Measurements from ENCODE around the gene SKI. TPM values are rescaled to one million over a fixed set of nuclear protein-coding genes. Genes with fewer than 3 reads are reported as not detected.

SKI gene
- total and polyA plus RNA-seq, 2 experiments from 2014 or later: 5.1 to 21.9 TPM

- 98% methylated on average over 36 of the region's 41 CpGs for WGBS (ENCODE audit: low lambda C conversion rate, missing lambda C conversion rate)
- H3K36me3 ChIP-seq (replicated peaks; ENCODE audit: insufficient read depth, low read depth): no peaks in the 10 kb centered on the region
- H3K9me2 ChIP-seq (replicated peaks; ENCODE audit: insufficient read depth): no peaks in the 10 kb centered on the region
- H3K9me3 ChIP-seq (ENCODE audit: low read depth): no peaks in the 10 kb centered on the region
- no peak overlapping the region for H3K4me3 ChIP-seq
- H3K79me2 ChIP-seq: peaks cover 17% of the 10 kb centered on the region
- no peak for DNase-seq (ENCODE audit: low spot score)
- H3K27ac ChIP-seq: no peak overlapping the region
- peaks cover 16% of the 10 kb centered on the region for H3K4me1 ChIP-seq (ENCODE audit: insufficient read depth)
- H3K27me3 ChIP-seq: no peaks in the 10 kb centered on the region
- H4K20me1 ChIP-seq (ENCODE audit: insufficient read depth, poor library complexity, severe bottlenecking): peaks cover 4% of the 10 kb centered on the region
- no peak overlapping the region for H2AFZ ChIP-seq
- TF ChIP-seq EZH2phosphoT487 (IDR thresholded peaks at IDR 0.05; ENCODE audit: low read depth, severe bottlenecking, unreplicated experiment) (no peak), CTCF (IDR thresholded peaks at IDR 0.05; ENCODE audit: poor library complexity) (no peak), EZH2 (IDR thresholded peaks at IDR 0.05; ENCODE audit: borderline replicate concordance) (no peak)
- H3K4me2 ChIP-seq: no peak overlapping the region
Observed at GRCh38 chr1:2307064-2307605, 79.0 kb downstream of the SKI start.

- Histone ChIP-seq H3K4me2 (no peak overlapping the region), H3K27ac (no peak overlapping the region), H3K9me2 (replicated peaks; ENCODE audit: insufficient read depth) (no peaks in the 10 kb centered on the region), H2AFZ (no peak overlapping the region), H3K79me2 (peaks cover 9% of the 10 kb centered on the region), H3K36me3 (replicated peaks; ENCODE audit: insufficient read depth, low read depth) (no peaks in the 10 kb centered on the region), H4K20me1 (ENCODE audit: insufficient read depth, poor library complexity, severe bottlenecking) (no peaks in the 10 kb centered on the region), H3K27me3 (no peaks in the 10 kb centered on the region), H3K4me1 (ENCODE audit: insufficient read depth) (peaks cover 17% of the 10 kb centered on the region), H3K4me3 (no peak overlapping the region), H3K9me3 (ENCODE audit: low read depth) (no peaks in the 10 kb centered on the region)
- no peak for TF ChIP-seq EZH2phosphoT487 (IDR thresholded peaks at IDR 0.05; ENCODE audit: low read depth, severe bottlenecking, unreplicated experiment)
- no peak for TF ChIP-seq EZH2 (IDR thresholded peaks at IDR 0.05; ENCODE audit: borderline replicate concordance)
- TF ChIP-seq CTCF (IDR thresholded peaks at IDR 0.05; ENCODE audit: poor library complexity): no peak
- 82% methylated on average over 15 of the region's 15 CpGs for WGBS (ENCODE audit: low lambda C conversion rate, missing lambda C conversion rate)
- DNase-seq (ENCODE audit: low spot score): no peak
Observed at GRCh38 chr1:2307972-2308371, 79.9 kb downstream of the SKI start.

DNA sequence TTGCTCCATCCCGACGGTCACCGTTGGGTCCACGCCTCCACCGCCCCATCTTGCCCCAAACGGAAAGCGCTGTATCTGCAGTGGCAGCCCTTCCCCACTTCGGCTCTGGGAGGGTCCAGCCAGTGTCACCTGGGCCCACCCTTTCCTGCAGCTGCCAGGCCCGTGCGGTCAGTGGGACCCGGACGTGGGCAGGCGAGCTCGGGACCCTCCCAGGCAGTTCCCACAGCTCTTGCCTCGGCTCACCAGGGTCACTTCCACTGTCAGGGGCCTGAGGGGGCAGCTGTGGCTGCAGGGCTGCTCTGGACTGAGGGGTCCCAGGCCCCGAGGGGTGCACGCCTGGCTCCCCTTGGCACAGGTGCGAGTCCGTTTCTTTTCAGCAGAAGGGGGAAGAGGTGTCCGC, 80.7 kb downstream of the SKI start:
- H3K27ac ChIP-seq: no peak overlapping the region
- no peaks in the 10 kb centered on the region for H4K20me1 ChIP-seq (ENCODE audit: insufficient read depth, poor library complexity, severe bottlenecking)
- no peaks in the 10 kb centered on the region for H3K9me2 ChIP-seq (replicated peaks; ENCODE audit: insufficient read depth)
- no peaks in the 10 kb centered on the region for H3K27me3 ChIP-seq
- TF ChIP-seq CTCF (IDR thresholded peaks at IDR 0.05; ENCODE audit: poor library complexity) (no peak), EZH2 (IDR thresholded peaks at IDR 0.05; ENCODE audit: borderline replicate concordance) (no peak), EZH2phosphoT487 (IDR thresholded peaks at IDR 0.05; ENCODE audit: low read depth, severe bottlenecking, unreplicated experiment) (no peak)
- no peak for DNase-seq (ENCODE audit: low spot score)
- peaks cover 5% of the 10 kb centered on the region for H3K79me2 ChIP-seq
- no peak overlapping the region for H3K4me2 ChIP-seq
- 93% methylated on average over 20 of the region's 20 CpGs for WGBS (ENCODE audit: low lambda C conversion rate, missing lambda C conversion rate)
- H2AFZ ChIP-seq: no peak overlapping the region
- no peak overlapping the region for H3K4me3 ChIP-seq
- no peaks in the 10 kb centered on the region for H3K36me3 ChIP-seq (replicated peaks; ENCODE audit: insufficient read depth, low read depth)
- H3K4me1 ChIP-seq (ENCODE audit: insufficient read depth): peaks cover 19% of the 10 kb centered on the region
- H3K9me3 ChIP-seq (ENCODE audit: low read depth): no peaks in the 10 kb centered on the region
